ENCODE measurements around the gene DYRK4.
"Not testable (repeated sequence)": the region's sequence is repeated elsewhere in the genome, so short reads cannot be mapped to it uniquely, and the experiment has no call there.

DYRK4 gene, protein sequence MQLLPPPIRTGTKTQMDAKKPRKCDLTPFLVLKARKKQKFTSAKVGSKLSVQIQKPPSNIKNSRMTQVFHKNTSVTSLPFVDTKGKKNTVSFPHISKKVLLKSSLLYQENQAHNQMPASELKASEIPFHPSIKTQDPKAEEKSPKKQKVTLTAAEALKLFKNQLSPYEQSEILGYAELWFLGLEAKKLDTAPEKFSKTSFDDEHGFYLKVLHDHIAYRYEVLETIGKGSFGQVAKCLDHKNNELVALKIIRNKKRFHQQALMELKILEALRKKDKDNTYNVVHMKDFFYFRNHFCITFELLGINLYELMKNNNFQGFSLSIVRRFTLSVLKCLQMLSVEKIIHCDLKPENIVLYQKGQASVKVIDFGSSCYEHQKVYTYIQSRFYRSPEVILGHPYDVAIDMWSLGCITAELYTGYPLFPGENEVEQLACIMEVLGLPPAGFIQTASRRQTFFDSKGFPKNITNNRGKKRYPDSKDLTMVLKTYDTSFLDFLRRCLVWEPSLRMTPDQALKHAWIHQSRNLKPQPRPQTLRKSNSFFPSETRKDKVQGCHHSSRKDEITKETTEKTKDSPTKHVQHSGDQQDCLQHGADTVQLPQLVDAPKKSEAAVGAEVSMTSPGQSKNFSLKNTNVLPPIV

DNA sequence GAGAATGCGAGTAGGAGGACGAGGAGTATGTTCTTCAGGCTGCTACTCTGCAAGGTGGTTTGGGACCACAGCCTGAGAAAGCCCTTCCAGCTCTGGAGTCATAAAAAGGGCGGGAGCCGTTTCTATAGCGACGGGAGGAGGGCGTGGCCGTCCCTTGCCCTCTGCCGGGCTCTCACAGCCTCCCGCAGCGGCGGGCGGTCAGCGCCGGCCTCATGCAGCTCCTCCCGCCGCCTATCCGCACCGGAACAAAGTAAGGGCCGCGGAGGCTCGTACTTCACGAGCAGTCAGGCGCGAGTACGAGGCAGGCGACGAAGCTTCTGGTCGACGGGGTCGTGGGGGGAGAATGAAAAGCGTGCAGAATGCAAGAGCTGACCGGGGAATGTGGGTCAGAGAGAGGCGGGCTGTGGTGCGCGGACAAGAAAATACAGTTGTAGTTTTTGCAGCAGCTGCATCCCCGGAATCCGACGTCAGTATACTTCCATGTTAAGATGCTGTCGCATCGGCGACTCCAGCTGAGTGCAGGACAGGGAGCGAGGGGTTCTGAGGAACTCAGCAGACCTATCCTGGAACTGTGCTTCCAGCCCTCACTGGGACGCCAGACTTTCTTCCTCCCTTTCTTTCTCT, at the start of gene DYRK4:
Gene DYRK4, plus strand, starts transcription at position 175 of the 624 bp plus-strand sequence. Its CDS starts 38 bp downstream, at position 213.
- peak within 1 kb of the TSS; percentile 9 for H3K4me3 ChIP-seq (ENCODE audit: low read depth, low read length)

DNA sequence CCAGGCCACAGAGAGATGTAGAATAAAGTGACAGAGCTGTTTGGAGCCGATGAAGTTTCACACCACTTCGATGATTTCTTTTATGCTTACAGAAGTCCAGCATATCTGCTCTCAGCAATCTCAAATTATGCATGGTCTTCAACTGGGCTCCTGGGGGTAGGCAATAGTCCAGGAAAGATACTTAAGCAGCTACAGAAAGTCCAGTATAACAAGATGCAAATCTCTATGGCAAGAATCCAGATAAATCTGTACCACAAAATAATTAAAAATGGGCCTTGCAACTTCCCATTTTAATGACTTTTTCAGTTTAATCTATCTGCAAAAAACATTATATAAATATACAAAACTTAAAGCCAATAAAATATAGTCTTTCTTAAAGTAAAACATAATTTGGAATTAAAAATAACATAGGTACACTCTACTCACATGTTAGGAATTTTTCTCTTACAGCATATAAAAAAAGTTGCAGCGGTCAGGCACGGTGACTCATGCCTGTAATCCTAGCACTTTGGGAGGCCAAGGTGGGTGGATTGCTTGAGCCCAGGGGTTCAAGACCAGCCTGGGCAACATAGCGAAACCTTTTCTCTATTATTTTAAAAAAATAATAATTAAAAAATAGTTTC, 43.8 kb upstream of the DYRK4 start:
- no peak overlapping the region for H3K4me3 ChIP-seq (ENCODE audit: low read depth, low read length)

DNA sequence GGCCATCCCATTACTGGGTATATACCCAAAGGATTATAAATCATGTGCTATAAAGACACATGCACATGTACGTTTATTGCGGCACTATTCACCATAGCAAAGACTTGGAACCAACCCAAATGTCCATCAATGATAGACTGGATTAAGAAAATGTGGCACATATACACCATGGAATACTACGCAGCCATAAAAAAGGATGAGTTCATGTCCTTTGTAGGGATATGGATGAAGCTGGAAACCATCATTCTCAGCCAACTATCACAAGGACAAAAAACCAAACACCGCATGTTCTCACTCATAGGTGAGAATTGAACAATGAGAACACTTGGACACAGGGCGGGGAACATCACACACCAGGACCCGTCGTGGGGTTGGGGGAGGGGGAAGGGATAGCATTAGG, 38.6 kb upstream of the DYRK4 start:
- not testable (repeated sequence) for H3K4me3 ChIP-seq (ENCODE audit: low read depth, low read length)

DNA sequence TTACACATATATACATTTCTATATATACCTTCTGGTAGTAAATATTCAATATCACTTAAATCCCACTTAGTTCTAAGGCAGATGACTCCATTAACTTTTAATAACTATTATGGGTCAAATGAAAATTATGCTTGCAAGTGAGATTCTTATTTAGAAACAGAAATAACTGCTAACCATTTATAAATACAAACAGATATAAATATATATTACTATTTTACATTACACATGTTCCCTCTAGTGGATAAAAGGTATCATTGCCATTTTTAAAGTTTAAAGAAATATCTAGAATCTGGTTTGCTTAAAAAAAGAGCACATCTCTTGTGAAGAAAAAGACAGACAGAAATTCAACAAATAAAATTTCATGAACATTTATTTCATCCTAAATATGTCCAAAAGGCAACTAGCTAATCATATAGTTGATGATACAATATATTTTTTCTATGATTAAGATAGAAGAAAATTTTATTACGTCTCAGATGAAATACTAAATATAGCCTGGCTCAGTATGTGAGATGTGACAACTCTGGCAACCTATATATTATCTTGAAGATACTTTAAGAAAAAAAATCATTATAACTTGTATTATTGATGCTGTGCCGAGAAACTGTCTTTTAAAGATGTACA, 35.0 kb upstream of the DYRK4 start:
- no peak overlapping the region for H3K4me3 ChIP-seq (ENCODE audit: low read depth, low read length)

DNA sequence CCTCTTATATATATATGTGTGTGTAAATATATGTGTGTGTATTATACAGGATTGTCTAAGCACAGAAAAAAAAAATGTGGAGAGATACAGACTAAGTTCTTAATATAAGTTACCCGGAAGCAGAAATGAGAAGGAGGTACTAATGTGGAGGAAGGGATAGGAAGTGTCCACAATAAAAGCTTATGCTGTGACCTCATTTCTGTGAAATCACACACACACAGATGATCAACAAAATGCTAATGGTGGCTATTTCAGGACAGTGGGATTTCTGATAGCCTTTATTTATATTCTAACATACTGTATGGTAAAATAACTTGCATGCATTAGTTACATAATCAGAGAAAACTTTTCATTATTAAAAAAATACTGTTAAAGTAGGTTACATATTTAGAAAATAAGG, 31.8 kb upstream of the DYRK4 start:
- H3K4me3 ChIP-seq (ENCODE audit: low read depth, low read length), result no peak overlapping the region

DNA sequence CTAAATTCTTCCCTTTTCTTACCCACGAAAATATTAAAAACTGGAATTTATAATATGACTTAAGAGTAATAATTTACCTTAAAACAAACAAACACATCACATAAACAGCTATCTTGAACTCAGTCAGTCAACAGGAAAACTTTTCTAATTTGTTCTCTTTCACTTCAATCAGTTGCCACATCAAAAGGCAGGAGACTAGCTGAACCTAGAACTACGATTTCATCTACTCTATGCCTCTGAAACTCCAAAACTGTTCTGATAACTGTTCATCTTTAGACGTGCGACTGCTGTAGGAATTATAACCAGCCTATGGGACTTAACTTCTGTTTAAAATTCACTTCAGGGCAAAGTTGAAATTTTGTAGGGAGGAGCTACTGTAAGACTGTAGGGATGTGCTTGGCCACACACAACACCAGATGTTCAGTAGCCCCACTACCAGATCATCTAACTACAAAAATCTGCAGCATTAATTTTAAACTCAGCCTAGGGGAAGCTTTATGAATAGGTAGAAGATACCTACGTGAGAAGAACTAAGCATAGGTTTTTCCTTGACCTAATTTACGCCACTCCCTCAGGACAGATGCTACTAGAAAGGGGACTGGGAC, 30.9 kb upstream of the DYRK4 start:
- no peak overlapping the region for H3K4me3 ChIP-seq (ENCODE audit: low read depth, low read length)

DNA sequence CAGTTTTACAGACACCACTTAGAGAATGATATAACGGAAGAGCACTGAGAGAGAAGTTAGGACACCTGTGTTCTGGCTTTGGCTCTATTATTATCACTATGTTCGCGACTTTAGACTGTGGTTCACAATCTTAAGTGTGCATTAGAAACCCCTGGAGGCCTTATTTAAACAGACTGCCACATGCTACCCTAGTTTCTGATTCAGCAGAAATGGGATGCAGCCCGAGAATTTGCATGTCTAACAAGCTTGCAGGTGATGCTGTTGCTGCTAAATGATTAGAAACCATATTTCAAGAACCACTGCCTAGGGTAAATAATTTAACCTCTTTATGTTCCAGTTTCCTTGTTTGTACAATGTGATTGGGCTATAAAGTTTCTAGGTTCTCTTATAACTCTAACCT, 26.9 kb upstream of the DYRK4 start:
- H3K4me3 ChIP-seq (ENCODE audit: low read depth, low read length), result no peak overlapping the region

DNA sequence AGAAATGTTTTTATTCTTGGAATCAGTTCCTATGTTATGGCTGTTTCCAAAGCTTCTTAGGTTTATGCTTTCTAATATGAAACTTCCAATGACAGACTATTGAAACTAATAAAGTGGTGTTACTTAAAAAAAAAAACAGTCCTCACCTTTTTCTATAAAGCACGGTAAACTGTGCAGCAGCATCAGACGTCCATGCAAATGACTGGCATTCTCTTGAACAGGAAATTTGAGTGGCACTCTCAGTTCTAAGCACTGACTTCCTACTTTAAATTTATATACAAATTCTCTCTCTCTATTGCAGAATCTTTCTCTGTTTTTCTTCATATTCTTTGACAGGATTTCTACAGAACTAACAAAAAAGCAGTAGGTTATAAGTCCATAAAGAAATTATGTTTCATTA, 26.1 kb upstream of the DYRK4 start:
- no peak overlapping the region for H3K4me3 ChIP-seq (ENCODE audit: low read depth, low read length)

DNA sequence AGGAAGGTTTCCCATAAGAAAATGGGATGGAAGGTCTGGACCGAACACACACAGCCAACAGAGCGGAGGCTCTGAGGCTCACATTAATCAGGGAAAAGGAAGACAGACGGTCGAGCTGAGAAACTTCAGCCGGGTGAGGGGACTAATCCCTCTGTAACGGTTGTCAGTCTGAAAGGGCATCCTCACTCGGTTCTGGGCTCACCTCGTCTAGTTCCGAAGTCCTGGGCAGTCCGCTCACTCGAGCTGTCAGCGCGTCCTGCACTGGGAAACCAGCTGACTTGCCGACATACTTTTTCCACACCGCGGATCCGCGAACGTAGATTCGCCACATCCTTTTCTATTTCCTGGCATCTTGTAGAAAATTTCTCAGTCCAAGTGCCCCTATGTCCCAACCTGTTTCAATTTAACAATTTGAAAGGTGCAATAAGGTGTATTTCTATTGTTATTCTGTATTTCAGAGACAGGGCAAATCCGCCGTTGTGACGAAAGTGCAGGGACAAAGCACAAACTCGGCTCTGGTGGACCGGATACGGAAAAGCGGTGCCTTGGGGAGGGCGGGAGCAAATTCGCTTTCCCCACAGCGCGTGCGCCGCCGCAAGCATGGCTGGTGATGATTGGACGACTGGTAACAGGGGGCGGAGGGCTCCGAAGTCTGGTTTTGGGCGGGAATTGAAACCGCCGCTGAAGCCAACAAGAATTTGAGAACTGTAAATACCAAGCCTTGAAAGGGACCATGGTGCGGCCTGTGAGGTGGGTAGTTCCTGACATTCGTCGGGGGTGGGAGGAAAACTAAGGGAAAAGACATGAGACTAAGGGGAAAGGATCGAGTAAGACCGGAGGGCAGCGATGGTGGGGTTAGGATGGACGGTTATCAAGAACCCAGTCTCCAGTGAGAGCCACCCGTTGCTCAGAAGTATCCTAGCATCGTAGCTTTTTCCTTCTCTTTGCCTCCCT, 23.5 kb upstream of the DYRK4 start, which contains the start of gene RAD51AP1:
Gene RAD51AP1, plus strand, starts transcription at position 684 of the 954 bp plus-strand sequence. Its CDS starts 50 bp downstream, at position 734.
- peak within 1 kb of the TSS; percentile 100 for H3K4me3 ChIP-seq (ENCODE audit: low read depth, low read length)

DNA sequence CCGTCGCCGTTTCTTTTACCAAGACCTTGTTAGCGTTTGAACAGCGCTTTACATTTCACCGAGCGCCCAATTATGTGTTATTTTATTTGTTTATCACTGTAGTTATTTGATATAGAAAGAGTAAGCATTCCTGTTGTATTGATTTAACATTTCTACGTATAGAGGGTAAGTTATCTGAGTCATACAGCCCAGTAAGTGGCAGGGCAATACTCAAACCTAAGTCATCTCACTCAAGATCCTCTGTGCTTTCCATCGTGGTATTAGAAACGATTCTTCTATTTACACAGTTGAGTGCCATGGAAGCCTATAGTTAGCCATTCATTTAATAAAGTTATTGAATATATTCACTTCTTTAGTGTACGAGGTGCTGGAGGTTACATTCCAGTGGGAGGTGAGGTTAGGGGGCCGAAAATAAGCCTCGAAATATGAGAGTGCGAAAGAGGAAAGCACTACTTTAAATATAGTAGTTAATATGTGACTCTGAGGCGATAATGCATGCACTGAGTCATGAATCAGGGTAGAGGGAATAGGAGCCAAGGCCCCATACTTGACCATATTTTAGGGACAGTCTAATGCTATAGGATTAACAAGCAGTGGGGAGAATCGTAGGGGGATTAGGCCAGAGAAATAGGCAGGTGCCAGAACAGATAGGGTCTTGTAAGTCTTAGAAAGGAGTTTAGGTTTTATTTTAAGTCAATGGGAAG, 22.7 kb upstream of the DYRK4 start:
- H3K4me3 ChIP-seq (ENCODE audit: low read depth, low read length), result peak overlapping the region; percentile 100

DNA sequence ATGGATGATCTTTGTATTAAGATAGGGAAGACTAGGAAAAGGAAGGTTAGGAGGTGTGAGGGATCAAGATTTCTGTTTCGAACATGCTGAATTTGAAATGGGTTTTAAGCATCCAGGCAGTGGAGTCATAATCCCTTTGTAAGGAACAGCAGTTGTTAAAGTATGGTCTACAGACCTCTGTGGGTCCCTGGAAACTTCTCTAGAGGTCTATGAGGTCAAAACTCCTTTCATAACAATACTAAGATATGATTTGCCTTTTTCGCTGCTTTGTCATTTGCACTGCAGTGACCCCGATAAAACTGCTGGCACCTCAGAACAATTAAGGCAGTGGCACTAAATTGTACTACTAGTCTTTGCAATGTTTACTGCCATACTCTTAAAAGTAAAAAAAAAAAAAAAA, 21.8 kb upstream of the DYRK4 start:
- H3K4me3 ChIP-seq (ENCODE audit: low read depth, low read length), result no peak overlapping the region

DNA sequence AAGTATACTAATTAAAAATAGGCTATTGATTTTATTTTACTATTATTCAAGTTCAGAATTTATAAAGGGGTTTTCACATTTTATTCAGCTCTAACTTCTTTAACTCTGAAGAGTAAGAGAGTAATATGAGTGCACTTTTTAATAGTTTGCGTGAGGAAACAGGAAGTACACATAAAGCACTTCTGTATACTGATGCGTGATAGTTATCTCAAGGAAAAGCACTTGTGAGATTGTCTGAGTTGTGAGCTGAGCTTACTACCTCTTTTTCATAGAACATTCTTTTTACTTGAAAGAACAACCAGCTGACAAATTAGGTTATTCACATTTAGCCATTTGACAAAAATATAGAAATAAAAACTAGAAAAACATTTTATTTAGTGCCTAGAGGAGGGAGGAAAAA, 21.4 kb upstream of the DYRK4 start:
- no peak overlapping the region for H3K4me3 ChIP-seq (ENCODE audit: low read depth, low read length)

DNA sequence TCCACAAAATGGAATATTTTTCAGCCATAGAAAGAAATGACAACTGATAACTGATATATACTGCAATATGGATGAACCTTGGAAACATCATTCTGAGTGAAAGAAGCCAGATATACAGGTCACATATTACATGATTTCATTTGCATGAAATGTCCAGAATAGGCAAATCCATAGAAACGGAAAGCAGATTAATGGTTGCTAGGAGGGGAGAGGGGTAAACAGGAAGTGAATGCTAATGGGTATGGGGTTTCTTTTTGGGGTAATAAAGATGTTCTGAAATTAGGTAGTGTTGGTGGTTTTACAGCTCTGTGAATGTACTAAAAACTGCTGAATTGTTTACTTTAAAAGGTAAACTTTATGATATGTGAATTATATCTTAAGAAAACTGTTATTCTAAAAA, 16.8 kb upstream of the DYRK4 start:
- H3K4me3 ChIP-seq (ENCODE audit: low read depth, low read length), result no peak overlapping the region

DNA sequence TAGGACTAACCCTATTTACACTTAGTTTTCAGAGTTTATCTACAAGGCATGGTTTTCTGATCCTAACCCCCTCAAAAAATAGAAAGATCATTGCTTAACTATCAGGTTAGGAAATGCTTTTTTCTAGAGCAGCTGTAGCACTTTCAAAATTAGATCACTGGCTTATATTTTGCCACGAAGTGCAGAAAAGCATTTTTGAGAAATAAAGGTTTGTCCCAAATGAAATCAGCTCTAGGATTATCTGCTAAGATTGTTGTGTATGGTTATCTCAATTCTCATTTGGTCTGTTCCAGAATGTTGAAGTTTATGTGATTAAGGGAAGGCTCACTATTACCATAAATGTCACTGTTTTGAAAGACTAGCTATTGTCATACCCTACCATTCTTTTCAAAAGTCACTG, 9.8 kb upstream of the DYRK4 start:
- no peak overlapping the region for H3K4me3 ChIP-seq (ENCODE audit: low read depth, low read length)

DNA sequence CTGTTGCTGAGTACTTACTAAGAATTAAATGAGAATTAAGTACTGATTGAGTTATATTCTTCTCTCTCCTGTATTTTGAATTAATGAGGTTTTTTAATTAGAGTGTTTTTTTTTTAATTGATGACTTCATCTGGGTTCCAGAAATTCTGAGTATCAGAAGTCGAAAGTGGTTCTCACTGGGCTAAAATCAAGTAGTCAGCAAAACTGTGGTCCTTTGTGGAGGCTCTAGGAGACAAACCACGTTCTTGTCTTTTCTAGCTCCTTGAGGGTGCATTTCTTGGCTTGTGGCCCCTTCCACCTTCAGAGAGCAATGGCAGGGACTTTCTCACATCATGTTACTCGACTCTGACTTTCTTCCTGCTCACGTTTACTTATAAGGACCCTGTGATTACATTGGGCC, 8.1 kb upstream of the DYRK4 start:
- H3K4me3 ChIP-seq (ENCODE audit: low read depth, low read length), result no peak overlapping the region

DNA sequence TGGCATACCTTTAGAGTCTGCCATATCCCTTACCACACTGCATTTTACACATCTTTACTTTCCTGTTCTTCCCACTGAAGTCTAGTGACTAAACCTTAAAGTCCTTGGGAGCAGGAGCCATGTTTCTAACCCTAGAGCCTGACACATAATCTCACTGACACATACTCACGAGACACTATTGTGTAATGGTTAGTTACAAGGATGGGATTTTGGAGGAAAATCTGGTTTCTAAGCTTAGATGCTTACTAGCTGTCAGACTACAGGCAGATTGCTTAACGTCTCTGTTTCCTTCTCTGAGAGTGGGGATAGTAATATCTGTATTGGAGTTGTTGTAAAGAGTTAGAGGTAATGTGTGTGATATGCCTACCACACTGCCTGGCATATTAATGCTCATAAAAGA, 6.2 kb upstream of the DYRK4 start:
- H3K4me3 ChIP-seq (ENCODE audit: low read depth, low read length), result no peak overlapping the region

DNA sequence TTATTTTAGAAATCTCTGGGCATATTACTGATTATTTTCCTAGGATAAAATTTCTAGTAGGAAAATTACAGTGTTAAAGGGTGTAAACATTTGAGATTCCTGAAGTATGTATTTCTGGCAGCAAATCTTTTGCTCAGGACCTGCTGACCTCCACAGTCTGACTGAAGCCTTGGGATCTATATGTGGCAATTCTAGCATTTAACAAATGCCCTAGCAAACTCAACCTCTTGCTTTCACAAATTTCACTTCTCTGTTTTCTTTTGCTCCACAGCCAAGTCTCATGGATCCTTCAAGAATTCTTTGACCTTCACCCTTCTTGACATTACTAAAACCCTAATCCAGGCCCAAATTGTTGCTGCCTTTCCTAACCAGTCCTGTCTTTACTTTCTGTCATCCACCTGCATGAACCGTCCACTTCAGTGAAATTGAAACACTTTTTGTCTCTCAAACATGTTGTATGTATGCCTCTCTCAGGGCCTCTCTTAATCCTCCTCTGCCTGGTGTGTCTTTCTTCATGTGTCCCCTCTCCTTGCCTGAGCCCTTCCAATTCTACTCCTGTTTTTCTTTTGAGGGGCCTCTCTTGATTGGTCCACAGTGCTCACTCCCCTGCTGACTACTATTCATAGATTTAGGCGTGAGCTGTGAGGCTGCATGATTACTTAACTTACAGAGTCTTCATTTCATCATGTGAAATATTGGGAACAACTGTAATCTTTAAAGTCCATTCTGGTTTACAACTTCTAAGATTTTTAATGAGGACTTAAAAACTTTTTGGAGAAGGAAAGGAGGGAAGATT, 5.1 kb upstream of the DYRK4 start:
- H3K4me3 ChIP-seq (ENCODE audit: low read depth, low read length), result no peak overlapping the region

DNA sequence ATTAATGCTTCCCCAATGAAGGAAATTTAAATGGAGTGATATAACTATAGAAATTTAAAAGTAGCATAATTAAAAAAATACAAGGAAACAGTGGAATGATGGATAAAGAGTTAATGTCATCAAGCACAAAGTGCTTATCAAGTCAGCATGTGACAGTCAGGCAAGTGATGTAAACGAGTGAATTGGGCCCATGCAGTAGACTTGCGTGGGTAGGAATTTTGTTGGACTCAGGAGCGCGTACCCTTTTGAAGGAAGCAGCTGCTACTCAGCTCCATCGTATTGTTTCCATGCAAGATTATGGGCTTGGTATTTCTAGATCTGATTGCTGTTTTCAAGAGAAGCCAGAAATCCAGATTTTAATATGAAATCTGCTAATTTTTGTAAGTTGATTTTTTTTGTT, 4.4 kb upstream of the DYRK4 start:
- H3K4me3 ChIP-seq (ENCODE audit: low read depth, low read length), result no peak overlapping the region
